HG02588 (cell line): Measurements from ENCODE around the gene RNFT2.

Experiments
- ATAC-seq: cut with Tn5 transposase; IDR thresholded peaks from one replicate; pipeline ENCODE4 v1.9.1; 2021; ENCODE audit warnings: mild to moderate bottlenecking, moderate library complexity; ENCODE audit not compliant: unreplicated experiment

Gene RNFT2

GRCh38 chr12:116897476-116897875 is 159.4 kb downstream of the RNFT2 start:
- no peak for ATAC-seq

GRCh38 chr12:116898669-116899068 is 160.6 kb downstream of the RNFT2 start:
- ATAC-seq, result no peak

- no peak for ATAC-seq
Measured at GRCh38 chr12:116901612-116902011, 163.5 kb downstream of the RNFT2 start.
